ENCODE measurements around the gene NOS1AP. TPM values are rescaled to one million over a fixed set of nuclear protein-coding genes. Genes with fewer than 3 reads are reported as not detected.

The NOS1AP gene
- total RNA-seq, 2 donors from 2014 or later, result 0.13 TPM; not detected in 1

DNA sequence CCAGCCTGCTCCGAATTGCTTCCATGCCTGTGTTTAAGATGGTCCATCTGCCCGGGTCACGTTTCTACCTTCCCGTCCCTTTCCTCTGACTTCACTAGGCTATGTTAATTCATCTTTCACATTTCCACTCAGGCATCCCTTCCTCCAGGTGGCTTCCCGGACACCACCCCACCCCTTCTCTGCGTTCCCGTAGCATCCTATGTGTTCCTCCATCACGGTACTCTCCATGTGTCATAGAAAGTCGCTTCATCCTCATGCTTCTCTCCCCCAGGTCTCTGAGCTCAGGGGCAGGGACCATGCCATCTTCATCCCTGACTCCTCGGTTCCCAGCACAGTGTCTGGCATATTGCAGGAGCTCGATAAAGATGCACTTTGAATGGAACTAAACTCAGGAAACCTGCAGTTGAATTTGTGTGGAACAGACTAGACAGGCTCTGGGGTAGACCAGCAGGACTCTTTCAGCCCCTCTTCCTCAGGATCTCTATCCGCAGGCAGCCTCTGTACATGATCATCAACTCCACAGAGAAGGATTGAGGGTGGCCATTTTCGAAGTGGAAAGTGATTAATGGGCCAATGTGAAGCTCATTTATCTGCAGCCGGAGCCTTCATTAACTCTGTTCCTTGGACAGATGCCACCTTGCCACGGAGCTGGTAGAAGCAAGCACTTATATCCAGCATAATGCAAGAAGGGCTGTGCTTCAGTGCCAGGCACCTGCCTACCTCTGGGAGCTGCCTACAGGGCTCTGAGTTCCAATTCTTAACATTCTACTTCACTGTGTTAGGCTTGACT is 321.1 kb downstream of the NOS1AP start:
- Mint-ChIP-seq H3K4me3 (no peak overlapping the region), H3K27ac (no peak overlapping the region), H3K9me3 (no peaks in the 10 kb centered on the region), H3K36me3 (ENCODE audit: low read depth) (no peaks in the 10 kb centered on the region), H3K4me1 (no peaks in the 10 kb centered on the region), H3K27me3 (peaks cover 15% of the 10 kb centered on the region)
- no peak for ATAC-seq (replicated peaks)

GRCh38 chr1:162391790-162392563 is 322.5 kb downstream of the NOS1AP start:
- no peak overlapping the region for H3K4me3 Mint-ChIP-seq
- H3K4me1 Mint-ChIP-seq, result no peaks in the 10 kb centered on the region
- H3K36me3 Mint-ChIP-seq (ENCODE audit: low read depth), result no peaks in the 10 kb centered on the region
- no peaks in the 10 kb centered on the region for H3K9me3 Mint-ChIP-seq
- peaks cover 18% of the 10 kb centered on the region for H3K27me3 Mint-ChIP-seq
- no peak for ATAC-seq (replicated peaks)
- H3K27ac Mint-ChIP-seq, result no peak overlapping the region

DNA sequence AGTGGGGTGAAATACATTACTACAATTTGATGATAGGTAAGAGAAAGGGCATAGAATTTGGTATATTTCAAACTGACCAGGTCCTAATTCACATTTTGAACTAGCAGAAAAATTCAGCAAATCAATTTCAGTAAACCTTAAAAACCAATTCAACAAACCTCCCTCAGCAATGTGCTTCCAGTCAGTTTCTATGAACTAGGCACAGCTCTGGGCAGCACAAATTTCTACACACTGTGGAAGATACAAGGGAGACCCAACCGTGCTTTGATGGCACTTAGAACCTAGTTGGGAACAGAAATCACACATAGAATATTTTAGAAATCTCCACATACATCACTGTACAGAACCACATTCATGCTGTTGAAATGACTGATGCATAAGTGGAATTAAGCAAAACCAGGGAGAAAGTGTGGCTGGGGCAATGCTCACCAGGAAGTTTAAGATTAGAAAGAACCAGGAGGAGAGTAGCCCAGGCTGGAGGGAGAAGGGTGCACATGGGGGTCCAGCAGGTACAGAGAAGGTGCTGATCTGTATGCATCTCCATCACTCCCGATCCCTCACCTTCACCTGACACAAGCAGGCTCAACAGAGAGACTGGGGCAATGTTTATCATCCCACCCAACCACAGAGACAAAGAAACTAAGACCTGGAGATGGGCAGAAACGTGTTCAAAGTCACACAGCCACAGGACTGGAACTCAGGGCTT is 326.9 kb downstream of the NOS1AP start:
- Mint-ChIP-seq H3K4me3 (no peak overlapping the region), H3K9me3 (no peaks in the 10 kb centered on the region), H3K36me3 (ENCODE audit: low read depth) (no peaks in the 10 kb centered on the region), H3K27ac (no peak overlapping the region), H3K4me1 (no peaks in the 10 kb centered on the region), H3K27me3 (peaks cover 35% of the 10 kb centered on the region)
- no peak for ATAC-seq (replicated peaks)

DNA sequence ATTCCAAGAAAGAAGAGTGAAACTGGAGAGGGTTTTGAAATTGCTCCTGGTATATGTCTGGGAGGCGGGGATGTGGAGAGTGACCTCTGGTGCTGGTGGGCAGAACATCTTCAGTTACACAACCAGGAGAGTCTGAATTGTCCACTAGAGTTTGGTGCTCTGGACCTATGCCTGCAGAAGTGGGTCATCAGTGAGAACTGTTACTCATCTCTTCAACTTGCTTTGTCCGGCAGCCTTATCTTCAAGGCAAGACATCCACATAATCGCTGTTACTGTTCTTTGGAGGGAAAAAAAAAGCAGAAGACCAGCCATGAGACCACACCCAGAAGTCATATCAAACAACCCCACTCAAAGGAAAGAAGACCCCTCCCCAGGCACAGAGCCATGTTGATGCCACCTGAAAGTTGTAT is 327.6 kb downstream of the NOS1AP start:
- Mint-ChIP-seq H3K36me3 (ENCODE audit: low read depth) (no peaks in the 10 kb centered on the region), H3K4me3 (no peak overlapping the region), H3K9me3 (no peaks in the 10 kb centered on the region), H3K27ac (no peak overlapping the region), H3K27me3 (peaks cover 38% of the 10 kb centered on the region), H3K4me1 (no peaks in the 10 kb centered on the region)
- no peak for ATAC-seq (replicated peaks)

- Mint-ChIP-seq H3K36me3 (ENCODE audit: low read depth) (no peaks in the 10 kb centered on the region), H3K4me3 (no peak overlapping the region), H3K4me1 (no peaks in the 10 kb centered on the region), H3K27me3 (peaks cover 42% of the 10 kb centered on the region), H3K9me3 (no peaks in the 10 kb centered on the region), H3K27ac (no peak overlapping the region)
- no peak for ATAC-seq (replicated peaks)
Measured at GRCh38 chr1:162397943-162398560, 328.6 kb downstream of the NOS1AP start.

GRCh38 chr1:162398999-162399580 is 329.6 kb downstream of the NOS1AP start:
- H3K36me3 Mint-ChIP-seq (ENCODE audit: low read depth), result no peaks in the 10 kb centered on the region
- H3K4me3 Mint-ChIP-seq, result no peak overlapping the region
- no peak overlapping the region for H3K27ac Mint-ChIP-seq
- ATAC-seq (replicated peaks), result no peak
- peaks cover 46% of the 10 kb centered on the region for H3K27me3 Mint-ChIP-seq
- no peaks in the 10 kb centered on the region for H3K9me3 Mint-ChIP-seq
- no peaks in the 10 kb centered on the region for H3K4me1 Mint-ChIP-seq

DNA sequence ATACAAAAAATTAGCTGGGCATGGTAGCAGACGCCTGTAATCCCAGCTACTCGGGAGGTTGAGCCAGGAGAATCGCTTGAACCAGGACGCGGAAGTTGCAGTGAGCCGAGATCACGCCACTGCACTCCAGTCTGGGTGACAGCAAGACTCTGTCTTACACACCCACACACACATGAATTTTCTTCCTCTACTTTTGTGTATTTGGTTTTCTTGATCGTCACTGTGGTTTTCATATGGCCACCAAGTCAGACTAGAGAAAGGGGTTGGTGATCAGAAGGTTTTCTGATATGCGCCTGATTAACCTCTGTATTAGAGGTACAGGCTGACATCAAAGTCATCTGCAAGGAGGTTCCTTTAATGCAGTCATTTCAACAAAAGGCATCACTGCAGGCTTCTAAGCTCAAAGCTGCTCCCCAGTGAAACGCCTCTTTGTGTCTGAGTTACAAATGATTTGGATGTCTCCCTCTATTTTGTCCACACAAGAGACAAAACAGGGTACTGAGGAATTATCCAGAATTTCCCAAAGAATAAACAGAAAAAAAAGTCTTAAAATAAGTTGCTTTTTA is 331.4 kb downstream of the NOS1AP start:
- no peaks in the 10 kb centered on the region for H3K36me3 Mint-ChIP-seq (ENCODE audit: low read depth)
- H3K4me1 Mint-ChIP-seq, result no peaks in the 10 kb centered on the region
- ATAC-seq (replicated peaks), result no peak
- H3K9me3 Mint-ChIP-seq, result no peaks in the 10 kb centered on the region
- H3K27ac Mint-ChIP-seq, result no peak overlapping the region
- H3K4me3 Mint-ChIP-seq, result no peak overlapping the region
- peaks cover 43% of the 10 kb centered on the region for H3K27me3 Mint-ChIP-seq

DNA sequence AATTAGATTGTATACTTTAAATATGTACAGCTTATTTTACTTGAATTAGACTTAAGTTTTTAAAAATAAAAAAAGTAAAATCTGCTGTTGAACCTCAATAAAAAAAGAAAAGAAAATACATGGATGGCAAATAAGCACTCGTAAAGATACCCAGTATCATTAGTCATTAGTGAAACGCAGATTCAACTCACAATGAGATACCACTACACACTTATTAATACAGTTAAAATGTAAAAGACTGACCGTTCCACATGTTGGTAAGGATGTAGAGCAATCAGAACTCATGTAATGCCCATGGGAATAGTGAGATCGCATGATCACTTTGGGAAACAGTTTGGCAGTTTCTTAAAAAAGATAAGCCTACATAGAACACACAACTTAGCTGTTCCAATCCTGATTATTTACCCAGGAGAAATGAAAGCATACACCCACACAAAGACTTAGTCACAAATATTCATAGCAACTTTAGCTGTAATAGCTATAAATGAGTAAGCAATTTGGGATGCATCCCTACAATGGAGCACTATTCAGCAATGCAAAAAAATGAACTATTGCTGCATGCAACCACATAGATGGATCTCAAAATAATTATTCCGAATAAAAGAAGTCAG is 335.2 kb downstream of the NOS1AP start:
- no peak for ATAC-seq (replicated peaks)
- peaks cover 26% of the 10 kb centered on the region for H3K27me3 Mint-ChIP-seq
- no peaks in the 10 kb centered on the region for H3K36me3 Mint-ChIP-seq (ENCODE audit: low read depth)
- H3K27ac Mint-ChIP-seq, result no peak overlapping the region
- H3K4me1 Mint-ChIP-seq, result no peaks in the 10 kb centered on the region
- no peaks in the 10 kb centered on the region for H3K9me3 Mint-ChIP-seq
- H3K4me3 Mint-ChIP-seq, result no peak overlapping the region

DNA sequence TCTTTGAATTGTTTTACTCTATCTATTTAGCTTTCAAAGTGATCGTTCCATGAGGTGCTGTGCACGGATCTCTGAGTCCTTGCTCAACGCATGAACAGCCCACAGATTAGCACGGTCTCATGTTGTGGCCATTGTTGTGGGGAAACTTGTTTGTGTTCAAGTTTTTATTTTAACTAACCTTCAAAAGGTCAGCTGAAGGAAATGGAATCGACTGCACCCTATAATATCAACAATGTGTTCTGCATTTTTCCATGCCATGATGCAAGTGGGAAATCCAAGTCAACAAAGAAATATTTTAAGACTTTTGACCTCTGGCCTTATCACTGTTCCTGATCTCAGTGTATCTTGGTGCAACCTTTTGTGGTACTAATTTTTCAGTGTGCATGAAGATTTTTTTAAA is 336.3 kb downstream of the NOS1AP start:
- Mint-ChIP-seq H3K27ac (no peak overlapping the region), H3K36me3 (ENCODE audit: low read depth) (no peaks in the 10 kb centered on the region), H3K4me3 (no peak overlapping the region), H3K9me3 (no peaks in the 10 kb centered on the region), H3K27me3 (peaks cover 22% of the 10 kb centered on the region), H3K4me1 (no peaks in the 10 kb centered on the region)
- no peak for ATAC-seq (replicated peaks)

DNA sequence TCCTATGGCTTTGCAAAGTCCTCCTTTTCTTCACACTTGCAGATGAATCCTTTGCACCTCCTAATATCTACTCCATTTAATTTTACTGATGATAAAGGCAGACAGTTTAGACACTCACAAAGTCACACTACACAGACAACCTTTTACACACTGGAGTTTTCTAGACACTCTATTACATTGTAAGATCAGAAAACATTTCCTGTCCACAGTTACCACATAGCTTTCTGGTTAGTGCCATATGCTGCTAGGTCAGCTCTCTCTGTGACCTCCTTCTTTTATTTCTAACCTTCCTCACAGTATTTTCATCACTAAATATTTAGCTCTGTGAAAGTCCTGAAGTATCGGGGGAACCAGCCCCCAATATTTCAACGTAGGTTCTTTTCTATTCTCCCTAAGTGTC is 337.3 kb downstream of the NOS1AP start:
- no peaks in the 10 kb centered on the region for H3K36me3 Mint-ChIP-seq (ENCODE audit: low read depth)
- no peak overlapping the region for H3K4me3 Mint-ChIP-seq
- ATAC-seq (replicated peaks), result no peak
- H3K27me3 Mint-ChIP-seq, result peaks cover 26% of the 10 kb centered on the region
- no peak overlapping the region for H3K27ac Mint-ChIP-seq
- no peaks in the 10 kb centered on the region for H3K9me3 Mint-ChIP-seq
- H3K4me1 Mint-ChIP-seq, result no peaks in the 10 kb centered on the region

DNA sequence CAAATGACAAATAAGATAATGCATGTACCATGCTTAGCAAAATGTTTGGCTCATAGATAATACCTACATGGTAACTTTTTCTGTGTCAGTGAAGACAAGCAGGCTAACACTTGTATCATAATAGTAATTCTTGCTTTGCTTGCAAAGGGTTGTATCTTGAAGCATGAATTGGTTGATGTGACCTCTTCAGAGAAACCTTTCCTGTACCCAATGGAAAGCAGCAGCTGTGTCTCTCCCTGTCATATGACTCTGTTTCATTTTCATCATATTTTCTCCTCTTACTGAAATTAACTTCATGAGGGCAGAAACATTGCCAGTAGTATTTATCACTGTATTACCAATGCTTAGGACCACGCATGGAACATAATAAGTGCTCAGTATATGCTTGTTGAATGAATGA is 338.0 kb downstream of the NOS1AP start:
- Mint-ChIP-seq H3K9me3 (no peaks in the 10 kb centered on the region), H3K36me3 (ENCODE audit: low read depth) (no peaks in the 10 kb centered on the region), H3K27me3 (peaks cover 21% of the 10 kb centered on the region), H3K4me3 (no peak overlapping the region), H3K27ac (no peak overlapping the region), H3K4me1 (no peaks in the 10 kb centered on the region)
- ATAC-seq (replicated peaks), result no peak

DNA sequence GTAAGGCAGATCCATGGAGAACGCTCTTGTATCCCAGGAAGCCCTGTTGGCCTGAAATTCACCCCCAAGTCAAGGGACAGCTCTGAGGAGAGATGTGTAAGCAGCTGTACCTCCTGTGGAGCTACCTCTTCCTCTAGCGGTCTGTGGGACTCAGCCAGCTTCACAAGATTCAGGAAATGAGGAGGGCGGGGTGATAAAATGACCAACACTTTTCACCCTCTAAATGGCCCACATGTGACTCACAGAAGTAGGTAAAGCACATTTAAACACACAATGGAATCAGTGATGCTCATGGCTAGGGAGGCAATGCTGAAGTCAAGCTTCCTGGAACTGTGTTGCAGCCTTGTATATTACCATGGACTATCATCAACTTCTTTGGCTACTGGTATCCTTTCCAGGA is 342.5 kb downstream of the NOS1AP start, which contains the start of gene SH2D1B:
Gene SH2D1B, minus strand, starts transcription at position 135 of the 400 bp plus-strand sequence. Its CDS starts 120 bp downstream, at position 15.
- H3K36me3 Mint-ChIP-seq (ENCODE audit: low read depth), result no peaks in the 10 kb centered on the region
- peaks cover 29% of the 10 kb centered on the region for H3K27me3 Mint-ChIP-seq
- no peak within 1 kb of the TSS for H3K4me3 Mint-ChIP-seq
- no peaks in the 10 kb centered on the region for H3K9me3 Mint-ChIP-seq
- no peak within 1 kb of the TSS for H3K27ac Mint-ChIP-seq
- ATAC-seq (replicated peaks), result no peak
- no peaks in the 10 kb centered on the region for H3K4me1 Mint-ChIP-seq

GRCh38 chr1:162416215-162416614 is 346.7 kb downstream of the NOS1AP start:
- H3K27me3 Mint-ChIP-seq, result peaks cover 33% of the 10 kb centered on the region
- H3K36me3 Mint-ChIP-seq (ENCODE audit: low read depth), result no peaks in the 10 kb centered on the region
- no peaks in the 10 kb centered on the region for H3K9me3 Mint-ChIP-seq
- no peak for ATAC-seq (replicated peaks)
- no peak overlapping the region for H3K4me3 Mint-ChIP-seq
- H3K4me1 Mint-ChIP-seq, result no peaks in the 10 kb centered on the region
- no peak overlapping the region for H3K27ac Mint-ChIP-seq
